Measurements from ENCODE around the gene TPSG1.

DNA sequence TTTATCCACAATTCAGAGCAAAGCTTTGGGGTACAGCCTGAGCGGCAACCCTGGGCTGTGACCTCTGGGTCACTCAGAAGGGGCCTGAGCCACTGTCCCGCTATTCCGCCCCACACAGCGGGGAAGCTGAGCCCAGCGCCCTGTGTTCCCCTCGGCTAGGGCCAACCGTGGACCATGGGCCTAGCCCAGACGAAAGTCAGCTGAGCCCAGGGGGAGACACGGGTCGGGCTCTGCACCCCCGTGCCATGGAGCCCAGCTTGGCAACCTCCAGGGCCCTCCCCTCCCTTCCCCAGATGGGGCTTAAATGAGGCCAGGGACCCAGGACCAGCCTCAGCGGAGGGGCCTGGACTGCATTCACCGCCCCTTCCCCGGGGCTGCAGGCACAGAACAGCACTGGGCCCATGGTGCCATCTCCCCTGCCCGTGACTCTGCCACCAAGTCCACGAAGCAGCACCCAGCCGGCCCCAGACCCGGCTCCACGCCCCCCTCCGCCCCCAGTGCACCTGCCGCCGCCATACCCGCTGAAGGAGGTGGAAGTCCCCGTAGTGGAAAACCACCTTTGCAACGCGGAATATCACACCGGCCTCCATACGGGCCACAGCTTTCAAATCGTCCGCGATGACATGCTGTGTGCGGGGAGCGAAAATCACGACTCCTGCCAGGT lies 32.6 kb upstream of the TPSG1 start:
- TF ChIP-seq, protein P1, sequence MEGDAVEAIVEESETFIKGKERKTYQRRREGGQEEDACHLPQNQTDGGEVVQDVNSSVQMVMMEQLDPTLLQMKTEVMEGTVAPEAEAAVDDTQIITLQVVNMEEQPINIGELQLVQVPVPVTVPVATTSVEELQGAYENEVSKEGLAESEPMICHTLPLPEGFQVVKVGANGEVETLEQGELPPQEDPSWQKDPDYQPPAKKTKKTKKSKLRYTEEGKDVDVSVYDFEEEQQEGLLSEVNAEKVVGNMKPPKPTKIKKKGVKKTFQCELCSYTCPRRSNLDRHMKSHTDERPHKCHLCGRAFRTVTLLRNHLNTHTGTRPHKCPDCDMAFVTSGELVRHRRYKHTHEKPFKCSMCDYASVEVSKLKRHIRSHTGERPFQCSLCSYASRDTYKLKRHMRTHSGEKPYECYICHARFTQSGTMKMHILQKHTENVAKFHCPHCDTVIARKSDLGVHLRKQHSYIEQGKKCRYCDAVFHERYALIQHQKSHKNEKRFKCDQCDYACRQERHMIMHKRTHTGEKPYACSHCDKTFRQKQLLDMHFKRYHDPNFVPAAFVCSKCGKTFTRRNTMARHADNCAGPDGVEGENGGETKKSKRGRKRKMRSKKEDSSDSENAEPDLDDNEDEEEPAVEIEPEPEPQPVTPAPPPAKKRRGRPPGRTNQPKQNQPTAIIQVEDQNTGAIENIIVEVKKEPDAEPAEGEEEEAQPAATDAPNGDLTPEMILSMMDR (IDR thresholded peaks at IDR 0.05; ENCODE audit: low read length), result no peak
- no peak for TF ChIP-seq EZH2 (IDR thresholded peaks at IDR 0.05; ENCODE audit: borderline replicate concordance, low read length)
